Fibroblast of the aortic adventitia (primary cell): Measurements from ENCODE around the gene SV2B. TPM values are rescaled to one million over a fixed set of nuclear protein-coding genes. Genes with fewer than 3 reads are reported as not detected.

Experiments used
- DNase-seq: peaks from one replicate; pipeline ENCODE4 v3.0.0-alpha.2; 2010; ENCODE audit warnings: low read depth
- H3K4me3 ChIP-seq: 2 replicates; pipeline ENCODE4 v1.5.1; 2011; ENCODE audit warnings: low read depth, mild to moderate bottlenecking, control low read depth, low read length, moderate library complexity
- CTCF ChIP-seq: IDR thresholded peaks from 2 replicates; pipeline ENCODE4 v1.5.1; 2011; ENCODE audit warnings: mild to moderate bottlenecking, low read length, control low read depth, inconsistent platforms; ENCODE audit not compliant: insufficient read depth
- total RNA-seq: library from RNA; depleted of rRNA; stranded (reverse); fragments of >200 nt; gene quantifications from 2 replicates; pipeline ENCODE4 v1.2.3, GENCODE V29; 2012; ENCODE audit warnings: low replicate concordance

SV2B gene
- total RNA-seq, 1 donor = not detected

GRCh38 chr15:91228890-91229289, 128.8 kb downstream of the SV2B start:
- no peak for DNase-seq
- no peak overlapping the region for H3K4me3 ChIP-seq
- no peak for TF ChIP-seq CTCF

GRCh38 chr15:91231703-91232102, 131.6 kb downstream of the SV2B start:
- H3K4me3 ChIP-seq = no peak overlapping the region
- no peak for DNase-seq
- TF ChIP-seq CTCF = no peak

- H3K4me3 ChIP-seq = no peak overlapping the region
- TF ChIP-seq CTCF = no peak
- DNase-seq = no peak
These were observed 134.7 kb downstream of the SV2B start for GRCh38 chr15:91234759-91235158.

GRCh38 chr15:91235376-91235775, 135.3 kb downstream of the SV2B start:
- no peak for DNase-seq
- H3K4me3 ChIP-seq = no peak overlapping the region
- no peak for TF ChIP-seq CTCF

DNA sequence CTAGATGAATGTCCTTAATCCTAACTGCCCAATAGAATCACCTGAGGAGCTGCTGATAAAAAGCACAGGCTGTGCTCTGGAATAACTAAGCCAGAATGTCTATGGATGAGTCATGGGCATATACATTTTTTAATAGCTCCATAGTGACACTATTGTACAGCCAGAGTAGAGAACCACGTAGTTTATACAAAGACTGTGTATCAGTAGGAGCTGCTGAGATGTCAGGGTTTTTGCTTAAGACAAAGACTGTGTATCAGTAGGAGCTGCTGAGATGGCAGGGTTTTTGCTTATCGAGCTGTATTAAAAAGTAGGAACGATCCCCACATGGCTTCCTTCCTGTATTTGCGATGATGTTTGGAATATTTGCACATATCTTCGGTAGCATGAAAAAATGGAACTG, 137.4 kb downstream of the SV2B start:
- no peak for TF ChIP-seq CTCF
- H3K4me3 ChIP-seq = no peak overlapping the region
- DNase-seq = no peak

DNA sequence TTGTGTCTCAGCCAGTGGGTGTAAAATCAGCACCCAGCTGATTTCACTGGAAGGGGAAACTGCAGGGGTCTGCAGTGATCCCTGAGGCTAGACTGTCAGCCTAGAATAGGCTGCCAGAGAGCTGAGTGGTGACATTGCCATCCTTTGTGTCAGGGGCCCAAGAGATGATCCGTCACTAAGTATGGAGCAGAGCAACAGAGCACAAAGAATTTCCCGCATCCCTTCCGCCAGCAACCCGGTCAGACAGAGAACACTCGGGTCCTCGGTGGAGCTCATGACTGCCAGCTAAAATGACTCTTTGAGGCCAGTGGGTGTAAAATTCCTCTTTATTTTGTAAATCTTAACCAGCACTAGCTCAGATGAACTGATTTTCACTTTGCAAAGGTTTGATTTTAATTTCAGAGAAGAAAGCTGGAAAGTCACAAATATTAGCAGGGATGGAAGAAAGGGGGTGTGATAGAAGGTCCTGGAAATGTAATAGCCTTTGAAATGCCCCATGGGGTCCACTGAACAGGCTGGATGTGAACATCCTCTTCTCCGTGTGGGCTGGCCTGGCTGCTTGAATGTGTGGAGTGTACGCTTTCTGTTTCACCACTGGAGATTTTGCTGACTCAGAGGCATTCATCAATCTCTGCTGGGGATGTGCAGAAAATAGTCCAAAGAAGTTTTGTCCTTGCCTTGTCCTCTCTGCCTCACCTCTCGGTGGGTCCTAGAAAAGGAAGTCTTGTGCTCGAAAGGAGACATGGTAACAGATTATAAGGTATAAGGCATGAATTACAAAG, 138.8 kb downstream of the SV2B start:
- H3K4me3 ChIP-seq = no peak overlapping the region
- TF ChIP-seq CTCF = no peak
- DNase-seq = no peak

- DNase-seq = no peak
- no peak overlapping the region for H3K4me3 ChIP-seq
- no peak for TF ChIP-seq CTCF
These were observed 143.8 kb downstream of the SV2B start for GRCh38 chr15:91243826-91244225.
